ENCODE results near the gene CLDN12. TPM values are rescaled to one million over a fixed set of nuclear protein-coding genes. Genes with fewer than 3 reads are reported as not detected.
A peak's percentile ranks its signal among the peaks of the same experiment; 100 is the strongest.

Gene CLDN12
- total RNA-seq: 11.0 TPM

DNA sequence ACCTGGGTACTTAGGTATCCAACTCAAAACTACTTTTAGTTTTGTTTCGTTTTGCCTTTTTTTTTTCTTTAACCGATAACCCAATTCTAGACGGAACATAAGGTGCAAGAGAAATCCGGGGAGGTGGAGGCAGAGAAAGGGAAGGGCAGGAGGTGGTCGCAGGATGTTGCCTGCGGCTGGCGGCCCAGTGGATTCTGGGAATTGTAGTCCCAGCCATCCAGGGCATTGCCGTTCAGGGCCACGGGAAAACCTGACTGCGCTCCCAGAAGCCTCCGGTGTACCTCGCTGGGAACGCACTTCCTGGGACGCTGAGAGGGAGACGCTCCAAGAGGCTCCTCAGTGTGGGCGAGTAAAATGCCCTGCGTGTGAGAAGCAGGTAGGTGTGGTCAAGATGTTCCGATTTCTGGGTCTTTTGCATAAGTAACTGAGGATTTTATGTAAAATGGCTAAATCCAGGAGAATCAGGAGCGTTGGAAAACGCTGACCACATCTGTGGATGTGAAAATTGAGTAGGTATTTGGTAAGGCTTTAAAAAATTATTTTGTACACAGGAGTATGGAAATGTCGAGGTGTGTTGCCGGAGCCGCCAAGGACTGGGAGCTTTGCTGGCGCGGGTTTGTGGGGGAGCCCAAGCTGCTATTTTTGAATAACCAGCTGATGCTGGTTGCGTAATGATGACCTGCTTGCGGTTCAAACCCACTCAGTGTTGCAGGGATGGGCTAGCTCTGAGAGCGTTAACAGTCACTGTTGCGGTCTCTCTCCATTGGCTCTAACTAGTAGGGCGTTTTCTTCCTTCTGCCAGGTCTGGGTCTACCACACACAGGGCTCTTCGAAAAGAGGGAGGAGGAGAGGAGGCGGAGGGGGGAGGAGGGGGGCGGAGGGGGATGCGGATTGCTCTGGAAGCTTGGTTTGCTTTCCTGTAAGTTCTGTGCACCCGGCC is at the start of gene CLDN12:
CLDN12 (plus strand) TSS at position 288 of the 940 bp plus-strand sequence. CDS start 9,216 bp downstream, outside the sequence.
- DNase-seq (ENCODE audit: low read depth in 2 of 3, low spot score in 2 of 3): peak; percentile 48 to 97 (median 95)

DNA sequence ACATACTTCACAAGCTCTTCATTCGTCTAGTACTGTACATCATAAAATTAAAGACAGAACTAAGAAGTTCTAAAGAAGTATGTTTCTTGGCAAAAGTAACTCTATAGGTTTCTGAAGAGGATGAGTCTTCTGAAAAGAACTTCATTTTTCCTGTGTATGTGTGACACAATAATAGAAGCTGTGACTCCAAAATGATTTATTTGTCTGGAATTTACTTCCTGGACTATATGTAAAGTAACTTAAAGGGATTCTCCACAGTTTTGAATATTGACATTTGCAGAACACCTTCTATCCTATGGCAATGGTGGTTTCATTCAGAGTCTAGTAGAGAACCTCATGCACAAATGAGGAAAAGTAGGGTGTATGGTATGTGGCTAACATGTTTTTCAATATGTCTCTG is 19.8 kb upstream of the CLDN12 start:
- DNase-seq (ENCODE audit: low read depth in 2 of 3, low spot score in 2 of 3): no peak

DNA sequence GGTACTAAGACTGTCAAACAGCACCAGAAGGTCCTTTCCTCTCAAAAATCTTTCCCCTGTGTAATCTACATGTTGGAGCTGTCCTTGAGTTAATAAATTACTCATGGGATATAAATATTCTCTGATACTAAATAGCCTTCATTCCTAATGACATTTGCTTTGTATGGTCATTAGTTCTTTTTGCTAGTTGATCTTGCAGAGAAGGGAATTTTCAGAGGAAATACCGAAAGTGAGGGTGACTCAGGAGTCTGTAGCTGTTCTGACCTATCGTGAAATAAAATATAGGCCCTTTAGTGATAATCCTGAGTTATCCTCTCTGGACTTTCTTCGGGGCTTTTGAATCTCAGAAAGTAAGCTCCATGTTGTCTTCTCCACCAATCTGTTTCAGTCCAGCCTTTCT is 19.4 kb upstream of the CLDN12 start:
- no peak for DNase-seq (ENCODE audit: low read depth in 2 of 3, low spot score in 2 of 3)

DNA sequence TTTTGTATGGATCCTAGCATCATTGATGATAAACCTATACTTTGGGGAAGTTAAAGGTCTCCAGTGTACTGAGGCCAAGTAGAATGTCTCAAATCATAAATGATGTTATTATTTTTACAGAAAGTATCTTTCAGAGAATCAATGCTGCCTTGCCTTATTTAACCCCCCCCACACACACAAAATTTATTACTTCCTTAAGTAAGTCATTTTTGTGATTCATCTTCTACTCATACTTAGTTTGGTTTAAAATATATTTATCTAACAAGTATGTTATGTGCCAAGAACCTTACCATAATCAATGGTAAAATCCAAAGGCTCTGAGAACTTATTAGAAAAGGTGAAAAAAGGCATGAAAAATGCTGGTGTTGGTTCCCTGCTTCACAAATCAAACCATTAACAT is 18.8 kb upstream of the CLDN12 start:
- DNase-seq (ENCODE audit: low read depth in 2 of 3, low spot score in 2 of 3): no peak

DNA sequence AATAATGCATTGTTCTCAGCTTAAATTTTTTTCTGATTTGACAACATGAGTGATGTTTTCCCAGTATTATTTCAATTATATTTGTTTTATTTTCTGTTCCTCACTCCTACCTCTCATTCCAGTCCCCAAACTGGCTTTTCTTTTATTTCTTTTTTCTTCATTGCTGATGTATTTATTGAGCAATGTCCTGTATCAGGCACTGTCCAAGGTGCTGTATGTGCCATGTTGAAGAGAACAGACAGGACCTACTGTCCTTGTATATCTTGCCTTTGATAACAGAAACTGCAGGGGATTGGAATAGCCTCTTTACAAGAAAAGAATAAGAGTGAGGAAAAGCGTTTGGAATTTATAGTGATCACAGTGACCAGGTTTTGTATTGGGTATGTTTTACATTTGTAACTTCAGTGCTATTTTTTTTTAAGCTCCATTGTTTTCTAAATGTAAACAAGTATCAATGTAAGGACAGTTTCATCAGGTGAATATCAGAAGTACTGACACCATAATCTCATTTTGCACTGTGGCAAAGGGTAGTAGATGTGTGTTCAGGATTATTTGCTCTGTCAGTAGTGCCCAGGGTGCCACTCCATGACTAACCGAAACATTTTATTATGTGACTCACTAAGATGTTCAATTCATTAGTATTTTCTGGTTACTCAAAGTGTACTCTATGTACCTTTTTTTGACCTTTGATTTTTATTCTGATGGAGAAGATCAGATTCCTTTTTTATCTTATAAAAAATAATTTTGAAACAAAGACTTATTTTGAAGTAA is 15.6 kb upstream of the CLDN12 start:
- no peak for DNase-seq (ENCODE audit: low read depth in 2 of 3, low spot score in 2 of 3)

DNA sequence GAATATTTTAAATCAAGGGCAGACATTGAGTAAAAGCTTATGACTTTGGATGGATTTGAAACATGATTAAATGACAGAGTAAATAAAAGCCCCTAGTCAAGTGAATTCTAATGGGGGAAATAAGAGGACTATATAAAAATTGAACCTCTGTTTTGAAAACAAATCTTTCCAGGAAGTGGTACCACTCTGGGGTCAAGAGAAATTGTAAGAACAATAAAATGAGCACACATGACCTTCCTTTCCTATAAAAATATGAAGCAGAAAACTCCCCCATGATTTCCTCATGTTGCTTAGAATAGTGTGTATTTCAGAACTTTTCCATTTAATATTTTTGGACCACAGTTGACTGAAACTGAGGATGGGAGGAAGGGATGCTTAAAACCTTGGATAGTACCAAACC is 12.3 kb upstream of the CLDN12 start:
- no peak for DNase-seq (ENCODE audit: low read depth in 2 of 3, low spot score in 2 of 3)

DNA sequence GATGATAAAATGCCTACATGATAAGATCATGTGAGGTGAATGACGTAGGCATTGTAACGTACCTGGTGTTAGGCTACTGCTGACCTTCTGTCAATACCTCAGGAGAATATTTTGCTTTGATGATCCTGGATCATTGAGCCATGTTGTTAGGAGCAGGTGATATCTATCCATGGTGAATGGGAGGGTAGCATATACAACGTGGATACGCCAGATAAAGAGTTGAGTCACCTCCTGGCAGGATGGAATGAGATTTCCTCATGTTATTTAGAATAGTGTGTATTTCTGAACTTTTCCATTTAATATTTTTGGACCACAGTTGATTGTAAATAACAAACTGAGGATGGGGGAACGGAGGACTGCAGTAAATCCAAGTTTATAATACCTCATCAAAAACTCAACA is 11.8 kb upstream of the CLDN12 start:
- DNase-seq (ENCODE audit: low read depth in 2 of 3, low spot score in 2 of 3): no peak

DNA sequence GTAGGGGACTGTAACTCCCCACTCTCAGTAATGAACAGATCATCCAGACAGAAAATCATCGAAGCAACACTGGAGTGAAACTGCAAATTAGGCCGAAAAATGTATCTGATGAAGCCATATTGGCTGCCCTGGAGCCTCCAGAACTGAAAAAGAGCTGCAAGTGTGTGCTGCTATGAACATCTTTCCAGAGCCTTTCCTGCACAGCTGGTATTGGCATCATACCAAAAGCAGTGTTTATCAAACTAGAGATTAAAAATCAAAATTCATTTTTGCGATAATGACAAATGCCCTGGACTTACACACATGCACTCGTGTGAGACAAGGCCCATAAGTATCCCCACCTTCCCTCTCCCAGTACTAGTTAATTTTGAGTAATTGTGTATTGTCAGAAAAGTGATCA is 6.8 kb upstream of the CLDN12 start:
- no peak for DNase-seq (ENCODE audit: low read depth in 2 of 3, low spot score in 2 of 3)

DNA sequence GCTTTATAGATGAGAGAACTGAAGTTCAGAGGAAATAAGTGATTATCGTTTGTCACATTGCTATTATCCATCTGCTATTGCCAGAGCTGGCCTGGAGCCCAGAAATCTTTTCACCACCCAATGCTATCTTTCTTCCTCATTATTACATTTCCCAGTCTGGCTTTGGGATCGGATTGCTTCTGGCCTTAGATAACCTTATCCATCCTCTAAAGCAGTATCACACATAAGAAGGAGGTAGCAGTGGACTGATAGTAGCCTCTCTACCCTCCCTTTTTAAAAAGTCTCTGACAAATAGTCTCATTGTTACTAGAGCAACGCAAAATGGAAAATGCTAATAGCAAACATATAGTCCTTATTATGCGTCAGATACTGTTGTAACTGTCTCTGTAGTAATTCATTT is 1.3 kb upstream of the CLDN12 start:
- no peak for DNase-seq (ENCODE audit: low read depth in 2 of 3, low spot score in 2 of 3)

DNA sequence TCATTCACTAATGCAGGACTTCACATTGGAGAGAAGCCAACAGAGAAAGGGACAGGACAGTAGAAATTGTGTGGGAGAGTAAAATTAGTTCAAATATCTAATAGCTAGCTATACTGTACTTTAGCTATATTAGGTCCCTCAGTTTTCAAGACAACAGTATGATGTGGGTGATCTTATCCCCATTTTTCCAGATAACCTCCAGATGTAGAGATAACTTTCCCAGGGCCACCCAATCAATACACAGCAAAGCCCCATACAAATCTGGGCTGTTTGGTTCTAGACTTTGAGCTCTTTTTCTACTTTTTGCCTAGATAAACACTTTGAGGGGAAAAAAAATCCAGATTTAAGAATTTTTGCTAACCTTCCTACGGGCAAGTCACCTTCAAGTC is 482 bp upstream of the CLDN12 start:
- DNase-seq (ENCODE audit: low read depth in 2 of 3, low spot score in 2 of 3): no peak

DNA sequence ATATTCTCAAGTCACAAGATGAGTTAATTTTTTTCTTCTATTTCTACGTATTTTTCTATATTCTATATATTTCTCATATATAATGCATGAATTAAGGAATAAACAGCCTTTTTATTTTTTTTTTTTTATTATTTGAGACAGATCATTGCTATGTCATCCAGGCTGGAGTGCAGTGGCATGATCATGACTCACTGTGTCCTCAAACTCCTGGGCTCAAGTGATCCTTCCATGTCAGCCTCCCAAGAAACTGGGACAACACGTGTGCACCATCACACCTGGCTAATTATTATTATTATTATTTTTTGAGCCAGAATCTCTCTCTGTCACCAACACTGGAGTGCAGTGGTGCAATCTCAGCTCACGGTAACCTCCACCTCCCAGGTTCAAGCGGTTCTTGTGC is 1.5 kb downstream of the CLDN12 start:
- no peak for DNase-seq (ENCODE audit: low read depth in 2 of 3, low spot score in 2 of 3)

DNA sequence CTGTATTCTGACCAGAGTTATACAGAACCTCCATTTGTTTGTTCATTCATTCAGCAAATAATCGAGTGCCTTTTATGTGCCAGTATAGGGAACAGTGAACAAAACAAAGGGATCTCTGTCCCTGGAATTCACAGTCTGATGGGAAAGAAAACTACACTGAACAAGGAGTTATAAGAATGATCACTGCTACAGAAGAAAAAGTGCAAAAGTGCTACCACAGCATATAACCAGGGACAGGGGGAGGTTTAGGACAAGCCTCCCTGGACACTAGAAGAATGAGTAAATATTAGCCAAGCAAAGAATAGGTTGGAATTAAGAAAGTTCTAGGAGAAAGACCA is 4.2 kb downstream of the CLDN12 start:
- DNase-seq (ENCODE audit: low read depth in 2 of 3, low spot score in 2 of 3): no peak

DNA sequence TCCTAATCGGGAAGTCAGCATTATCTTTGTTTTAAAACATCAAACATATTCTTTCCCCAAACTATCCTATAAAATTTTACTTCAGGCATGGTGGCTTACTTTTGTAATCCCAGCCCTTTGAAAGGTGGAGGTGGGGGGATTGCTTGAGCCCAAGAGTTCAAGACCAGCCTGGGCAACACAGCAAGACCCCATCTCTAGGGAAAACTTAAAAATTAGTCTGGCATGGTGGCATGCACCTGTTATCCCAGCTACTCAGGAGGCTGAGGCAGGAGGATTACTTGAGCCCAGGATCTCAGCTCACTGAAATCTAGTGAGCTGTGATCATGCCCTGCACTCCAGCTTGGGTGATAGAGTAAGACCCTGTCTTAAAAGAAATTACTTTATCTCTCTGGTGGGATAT is 4.9 kb downstream of the CLDN12 start:
- DNase-seq (ENCODE audit: low read depth in 2 of 3, low spot score in 2 of 3): no peak

DNA sequence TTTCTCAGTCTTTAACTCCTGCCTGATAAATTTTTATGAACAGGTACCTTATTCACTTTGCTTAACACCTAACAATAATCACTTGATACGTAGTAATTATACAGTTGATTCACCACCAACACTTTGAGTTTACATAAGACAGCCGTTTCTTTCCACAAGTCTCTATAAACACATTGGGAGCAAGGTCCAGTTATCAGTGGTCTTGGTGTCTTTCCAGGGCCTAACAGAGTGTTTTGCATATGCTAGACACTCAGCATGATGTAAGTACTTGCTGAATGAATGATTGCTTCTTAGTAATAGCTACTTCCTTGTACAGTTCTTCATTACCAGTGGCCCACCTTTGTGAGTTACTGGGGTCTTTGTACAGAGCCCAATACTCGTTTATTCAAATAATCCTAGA is 6.4 kb downstream of the CLDN12 start:
- DNase-seq (ENCODE audit: low read depth in 2 of 3, low spot score in 2 of 3): no peak

DNA sequence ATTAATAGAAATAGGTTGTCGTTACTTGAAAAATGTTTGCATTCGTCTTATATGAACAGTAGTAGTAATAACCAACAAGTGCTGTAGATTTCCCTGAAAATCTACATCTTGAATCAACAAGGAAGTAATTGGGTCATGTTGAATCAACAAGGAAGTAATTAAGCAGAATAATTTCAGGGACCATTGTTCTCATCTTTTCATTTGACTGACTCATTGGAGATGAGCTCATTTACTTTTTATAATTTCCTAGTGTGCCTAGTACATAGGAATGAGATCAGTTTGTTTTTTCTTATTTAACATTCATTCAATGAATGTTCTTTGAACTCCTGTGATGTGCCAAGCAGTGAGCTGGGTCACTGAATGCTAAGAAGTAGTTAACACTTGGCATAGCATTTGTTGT is 8.2 kb downstream of the CLDN12 start:
- DNase-seq (ENCODE audit: low read depth in 2 of 3, low spot score in 2 of 3): no peak

DNA sequence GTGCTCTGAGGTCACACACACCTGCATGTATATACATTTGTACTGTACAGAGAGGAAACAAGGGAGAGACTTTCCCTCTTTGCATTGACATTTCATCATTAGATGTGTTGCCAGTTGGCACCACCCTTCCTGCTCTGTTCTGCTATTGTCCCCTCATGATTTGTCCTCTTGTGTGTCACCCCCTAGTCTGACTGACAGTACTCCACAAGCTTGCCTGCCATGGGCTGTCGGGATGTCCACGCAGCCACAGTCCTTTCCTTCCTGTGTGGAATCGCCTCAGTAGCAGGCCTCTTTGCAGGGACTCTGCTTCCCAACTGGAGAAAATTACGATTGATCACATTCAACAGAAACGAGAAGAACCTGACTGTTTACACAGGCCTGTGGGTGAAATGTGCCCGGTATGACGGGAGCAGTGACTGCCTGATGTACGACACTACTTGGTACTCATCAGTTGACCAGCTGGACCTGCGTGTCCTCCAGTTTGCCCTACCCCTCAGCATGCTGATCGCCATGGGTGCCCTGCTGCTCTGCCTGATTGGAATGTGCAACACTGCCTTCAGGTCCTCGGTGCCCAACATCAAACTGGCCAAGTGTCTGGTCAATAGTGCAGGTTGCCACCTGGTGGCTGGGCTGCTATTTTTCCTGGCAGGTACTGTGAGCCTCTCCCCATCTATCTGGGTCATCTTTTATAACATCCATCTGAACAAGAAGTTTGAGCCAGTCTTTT is 9.4 kb downstream of the CLDN12 start:
- DNase-seq (ENCODE audit: low read depth in 2 of 3, low spot score in 2 of 3): peak in 1 of 3 donors; percentile 19

DNA sequence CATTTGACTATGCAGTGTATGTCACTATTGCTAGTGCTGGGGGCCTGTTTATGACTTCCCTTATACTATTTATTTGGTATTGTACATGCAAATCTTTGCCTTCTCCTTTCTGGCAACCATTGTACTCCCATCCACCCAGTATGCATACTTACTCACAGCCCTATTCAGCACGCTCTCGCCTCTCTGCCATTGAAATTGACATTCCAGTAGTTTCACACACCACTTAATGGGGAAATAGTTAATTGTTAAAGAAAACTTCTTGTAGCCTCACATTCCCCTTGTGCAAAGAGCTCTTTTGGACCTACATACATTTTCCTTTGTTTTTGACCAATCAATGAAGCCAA is 9.9 kb downstream of the CLDN12 start:
- no peak for DNase-seq (ENCODE audit: low read depth in 2 of 3, low spot score in 2 of 3)

DNA sequence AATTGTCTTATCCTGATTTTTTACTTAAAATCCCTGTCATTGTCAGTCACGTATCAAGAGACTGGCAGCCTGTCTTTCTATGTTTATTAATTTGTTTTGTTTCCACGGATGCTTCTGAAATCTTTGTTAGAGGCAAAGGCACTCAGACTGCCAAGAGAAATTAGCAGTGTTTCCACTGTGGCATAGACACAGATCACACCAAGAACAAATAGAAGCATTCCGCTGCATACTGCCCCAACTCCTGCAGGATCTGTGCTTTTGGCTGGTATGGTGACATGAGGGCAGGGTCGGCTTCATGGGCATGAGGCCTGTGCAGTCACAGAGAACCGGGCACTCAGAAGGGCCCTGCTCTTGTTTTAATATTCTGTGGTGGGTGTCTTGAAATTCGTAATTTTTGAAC is 18.4 kb downstream of the CLDN12 start:
- DNase-seq (ENCODE audit: low read depth in 2 of 3, low spot score in 2 of 3): no peak

DNA sequence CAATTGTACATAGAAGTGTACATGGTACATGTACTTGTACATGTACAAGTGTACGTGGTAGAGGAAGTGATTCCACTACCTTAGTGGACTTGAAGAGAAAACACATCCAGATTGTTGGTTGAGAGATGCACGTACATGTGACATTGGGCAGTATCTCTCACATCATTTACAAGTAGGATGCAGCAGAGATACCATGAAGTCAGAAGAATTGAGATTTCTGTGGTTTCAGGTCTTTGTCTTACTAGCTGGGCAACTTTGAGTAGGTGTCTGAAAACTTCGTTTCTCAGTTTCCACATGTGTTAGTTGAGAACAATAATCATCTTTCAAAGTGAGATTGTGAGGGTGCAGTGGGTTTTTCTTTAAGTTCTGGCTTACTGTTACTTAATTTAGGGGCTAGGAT is 21.5 kb downstream of the CLDN12 start:
- DNase-seq (ENCODE audit: low read depth in 2 of 3, low spot score in 2 of 3): no peak

DNA sequence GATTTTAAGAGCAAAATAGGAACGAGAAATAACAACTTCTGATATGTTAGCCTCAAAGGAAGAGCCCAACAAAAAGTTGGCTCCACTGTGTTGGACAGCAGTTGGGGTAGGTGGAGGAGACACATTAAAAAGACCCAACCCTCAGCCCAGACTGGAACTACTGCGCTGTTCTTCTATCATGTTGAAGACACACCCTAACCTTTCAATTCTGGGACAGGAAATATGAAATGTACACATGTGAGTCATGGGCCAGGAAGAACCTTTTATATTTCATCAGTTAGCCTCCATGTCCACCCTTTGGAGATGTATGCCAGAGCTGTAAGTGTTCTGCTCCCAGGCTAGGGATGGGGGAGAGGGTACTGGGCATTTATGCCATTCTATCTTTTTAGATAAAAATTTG is 22.1 kb downstream of the CLDN12 start:
- no peak for DNase-seq (ENCODE audit: low read depth in 2 of 3, low spot score in 2 of 3)

DNA sequence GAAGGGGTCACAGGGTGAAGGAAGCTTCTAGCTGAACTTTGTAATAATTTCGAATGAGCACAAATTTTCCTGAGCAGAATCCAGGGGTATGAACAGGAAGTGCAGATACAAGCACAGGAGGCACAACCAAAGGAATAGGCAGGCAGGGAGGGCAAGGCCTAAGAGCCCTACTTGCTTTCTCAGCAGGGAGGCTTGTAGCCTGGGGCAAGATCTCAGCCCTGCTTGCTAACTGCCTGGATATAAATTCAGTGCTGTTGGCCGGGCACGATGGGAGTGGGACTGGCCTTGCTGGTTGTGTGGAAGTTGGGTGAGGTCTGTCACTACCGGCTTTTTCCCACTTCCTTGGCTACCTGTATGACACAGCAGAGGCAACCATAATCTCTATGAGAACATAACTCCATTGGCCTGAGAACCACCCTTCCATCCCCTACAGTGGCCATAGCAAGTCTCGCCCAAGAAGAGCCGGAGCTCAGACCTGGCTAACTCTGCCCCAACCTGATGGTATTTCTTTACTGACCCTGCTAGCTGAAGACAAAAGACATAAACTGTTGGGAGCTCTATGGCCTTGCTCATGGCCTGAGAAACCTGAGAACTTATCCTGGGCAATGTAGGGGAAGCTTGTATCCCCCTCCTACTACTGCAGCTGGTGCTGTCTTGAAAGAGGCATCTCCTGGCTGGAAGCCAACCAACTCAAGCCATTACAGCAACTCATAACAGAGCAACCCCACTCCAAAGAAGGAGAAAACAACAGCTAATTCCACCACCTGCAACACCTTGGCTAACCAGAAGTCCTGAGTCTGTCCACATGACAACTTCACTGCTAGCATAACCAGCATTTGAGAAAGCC is 27.6 kb downstream of the CLDN12 start:
- DNase-seq (ENCODE audit: low read depth in 2 of 3, low spot score in 2 of 3): no peak

Data from hematopoietic multipotent progenitor cell (in vitro differentiated cells).